Measurements from ENCODE around the gene BAIAP2L1.

BAIAP2L1 gene

GRCh38 chr7:98286701-98287485 lies 114.0 kb downstream of the BAIAP2L1 start:
- peak overlapping the region in 1 of 2 donors; percentile 73 for H3K4me3 ChIP-seq (ENCODE audit: low read depth in 1 of 2, low read length in 2 of 2)

GRCh38 chr7:98286093-98286539 lies 114.8 kb downstream of the BAIAP2L1 start:
- Histone ChIP-seq H3K9ac (ENCODE audit: low read length) (no peak overlapping the region), H3K9me3 (ENCODE audit: low read length) (no peaks in the 10 kb centered on the region), H3K4me3 (ENCODE audit: low read depth in 1 of 2, low read length in 2 of 2) (peak overlapping the region; percentile 11 to 73), H3K36me3 (ENCODE audit: insufficient read depth, low read length) (peaks cover 3% of the 10 kb centered on the region), H3K27me3 (ENCODE audit: control insufficient read depth in 1 of 2, insufficient read depth in 2 of 2, low read length in 2 of 2) (no peaks in the 10 kb centered on the region), H3K27ac (ENCODE audit: low read depth, low read length) (peak overlapping the region; percentile 70), H3K4me1 (ENCODE audit: insufficient read depth, low read length) (peaks cover 69% of the 10 kb centered on the region)

More at GRCh38 chr7:98286701-98287485, 114.0 kb downstream of the BAIAP2L1 start:
- no peaks in the 10 kb centered on the region for H3K27me3 ChIP-seq (ENCODE audit: control insufficient read depth in 1 of 2, insufficient read depth in 2 of 2, low read length in 2 of 2)
- no peak overlapping the region for H3K9ac ChIP-seq (ENCODE audit: low read length)
- H3K4me1 ChIP-seq (ENCODE audit: insufficient read depth, low read length), result peaks cover 69% of the 10 kb centered on the region
- no peaks in the 10 kb centered on the region for H3K9me3 ChIP-seq (ENCODE audit: low read length)
- no peak overlapping the region for H3K27ac ChIP-seq (ENCODE audit: low read depth, low read length)
- peaks cover 8% of the 10 kb centered on the region for H3K36me3 ChIP-seq (ENCODE audit: insufficient read depth, low read length)

GRCh38 chr7:98285157-98286092 lies 115.5 kb downstream of the BAIAP2L1 start:
- peaks cover 69% of the 10 kb centered on the region for H3K4me1 ChIP-seq (ENCODE audit: insufficient read depth, low read length)

GRCh38 chr7:98284335-98285036 lies 116.4 kb downstream of the BAIAP2L1 start:
- H3K27me3 ChIP-seq (ENCODE audit: control insufficient read depth in 1 of 2, insufficient read depth in 2 of 2, low read length in 2 of 2), result no peaks in the 10 kb centered on the region
- H3K36me3 ChIP-seq (ENCODE audit: insufficient read depth, low read length), result peaks cover 3% of the 10 kb centered on the region
- peak overlapping the region; percentile 72 for H3K27ac ChIP-seq (ENCODE audit: low read depth, low read length)
- peaks cover 65% of the 10 kb centered on the region for H3K4me1 ChIP-seq (ENCODE audit: insufficient read depth, low read length)
- H3K4me3 ChIP-seq (ENCODE audit: low read depth in 1 of 2, low read length in 2 of 2), result peak overlapping the region; percentile 33 to 73
- no peaks in the 10 kb centered on the region for H3K9me3 ChIP-seq (ENCODE audit: low read length)
- no peak overlapping the region for H3K9ac ChIP-seq (ENCODE audit: low read length)

More at GRCh38 chr7:98285157-98286092, 115.5 kb downstream of the BAIAP2L1 start:
- peak overlapping the region; percentile 70 for H3K27ac ChIP-seq (ENCODE audit: low read depth, low read length)
- peaks cover 3% of the 10 kb centered on the region for H3K36me3 ChIP-seq (ENCODE audit: insufficient read depth, low read length)
- peak overlapping the region; percentile 9 for H3K9ac ChIP-seq (ENCODE audit: low read length)
- H3K27me3 ChIP-seq (ENCODE audit: control insufficient read depth in 1 of 2, insufficient read depth in 2 of 2, low read length in 2 of 2), result no peaks in the 10 kb centered on the region
- no peaks in the 10 kb centered on the region for H3K9me3 ChIP-seq (ENCODE audit: low read length)
- peak overlapping the region; percentile 15 to 73 for H3K4me3 ChIP-seq (ENCODE audit: low read depth in 1 of 2, low read length in 2 of 2)

GRCh38 chr7:98283887-98284222 lies 117.0 kb downstream of the BAIAP2L1 start:
- Histone ChIP-seq H3K4me3 (ENCODE audit: low read depth in 1 of 2, low read length in 2 of 2) (peak overlapping the region; percentile 33 to 73), H3K9me3 (ENCODE audit: low read length) (no peaks in the 10 kb centered on the region), H3K9ac (ENCODE audit: low read length) (no peak overlapping the region), H3K4me1 (ENCODE audit: insufficient read depth, low read length) (peaks cover 59% of the 10 kb centered on the region), H3K27ac (ENCODE audit: low read depth, low read length) (peak overlapping the region; percentile 72), H3K27me3 (ENCODE audit: control insufficient read depth in 1 of 2, insufficient read depth in 2 of 2, low read length in 2 of 2) (no peaks in the 10 kb centered on the region), H3K36me3 (ENCODE audit: insufficient read depth, low read length) (peaks cover 3% of the 10 kb centered on the region)

GRCh38 chr7:98283127-98283886 lies 117.6 kb downstream of the BAIAP2L1 start:
- Histone ChIP-seq H3K4me3 (ENCODE audit: low read depth in 1 of 2, low read length in 2 of 2) (peak overlapping the region; percentile 73 to 83), H3K9ac (ENCODE audit: low read length) (peak overlapping the region; percentile 97), H3K27ac (ENCODE audit: low read depth, low read length) (peak overlapping the region; percentile 90), H3K36me3 (ENCODE audit: insufficient read depth, low read length) (peaks cover 3% of the 10 kb centered on the region), H3K4me1 (ENCODE audit: insufficient read depth, low read length) (peaks cover 55% of the 10 kb centered on the region), H3K9me3 (ENCODE audit: low read length) (no peaks in the 10 kb centered on the region), H3K27me3 (ENCODE audit: control insufficient read depth in 1 of 2, insufficient read depth in 2 of 2, low read length in 2 of 2) (no peaks in the 10 kb centered on the region)

- Histone ChIP-seq H3K4me1 (ENCODE audit: insufficient read depth, low read length) (peaks cover 52% of the 10 kb centered on the region), H3K9me3 (ENCODE audit: low read length) (no peaks in the 10 kb centered on the region), H3K27ac (ENCODE audit: low read depth, low read length) (peak overlapping the region; percentile 90), H3K4me3 (ENCODE audit: low read depth in 1 of 2, low read length in 2 of 2) (peak overlapping the region; percentile 73 to 83), H3K36me3 (ENCODE audit: insufficient read depth, low read length) (no peaks in the 10 kb centered on the region), H3K9ac (ENCODE audit: low read length) (peak overlapping the region; percentile 97), H3K27me3 (ENCODE audit: control insufficient read depth in 1 of 2, insufficient read depth in 2 of 2, low read length in 2 of 2) (no peaks in the 10 kb centered on the region)
Observed at GRCh38 chr7:98282703-98283102, 118.2 kb downstream of the BAIAP2L1 start.

- Histone ChIP-seq H3K36me3 (ENCODE audit: insufficient read depth, low read length) (no peaks in the 10 kb centered on the region), H3K9me3 (ENCODE audit: low read length) (no peaks in the 10 kb centered on the region), H3K9ac (ENCODE audit: low read length) (peak overlapping the region; percentile 97)
Observed at GRCh38 chr7:98281757-98282606, 118.9 kb downstream of the BAIAP2L1 start.

GRCh38 chr7:98280791-98281756 lies 119.8 kb downstream of the BAIAP2L1 start, which contains the start of gene BRI3:
BRI3 (plus strand) TSS chr7:98281686; CDS start chr7:98281796, 110 bp downstream.
- no peaks in the 10 kb centered on the region for H3K9me3 ChIP-seq (ENCODE audit: low read length)
- peak within 1 kb of the TSS; percentile 97 for H3K9ac ChIP-seq (ENCODE audit: low read length)
- H3K27me3 ChIP-seq (ENCODE audit: control insufficient read depth in 1 of 2, insufficient read depth in 2 of 2, low read length in 2 of 2), result no peaks in the 10 kb centered on the region
- H3K4me1 ChIP-seq (ENCODE audit: insufficient read depth, low read length), result peaks cover 43% of the 10 kb centered on the region
- no peaks in the 10 kb centered on the region for H3K36me3 ChIP-seq (ENCODE audit: insufficient read depth, low read length)
- peak within 1 kb of the TSS; percentile 83 to 86 for H3K4me3 ChIP-seq (ENCODE audit: low read depth in 1 of 2, low read length in 2 of 2)
- H3K27ac ChIP-seq (ENCODE audit: low read depth, low read length), result peak within 1 kb of the TSS; percentile 90

More at GRCh38 chr7:98281757-98282606, 118.9 kb downstream of the BAIAP2L1 start:
- peak overlapping the region; percentile 90 for H3K27ac ChIP-seq (ENCODE audit: low read depth, low read length)
- no peaks in the 10 kb centered on the region for H3K27me3 ChIP-seq (ENCODE audit: control insufficient read depth in 1 of 2, insufficient read depth in 2 of 2, low read length in 2 of 2)
- H3K4me3 ChIP-seq (ENCODE audit: low read depth in 1 of 2, low read length in 2 of 2), result peak overlapping the region; percentile 73 to 83
- peaks cover 45% of the 10 kb centered on the region for H3K4me1 ChIP-seq (ENCODE audit: insufficient read depth, low read length)

All from muscle layer of colon (tissue), 2 donors.